Suprapubic skin (tissue), 4 donors: ENCODE results near the gene SCP2D1. TPM values are rescaled to one million over a fixed set of nuclear protein-coding genes. Genes with fewer than 3 reads are reported as not detected.
"Not testable (repeated sequence)": the region's sequence is repeated elsewhere in the genome, so short reads cannot be mapped to it uniquely, and the experiment has no call there.

Experiments used
- DNase-seq, 2 donors: peaks; one replicate each; pipeline ENCODE4 v3.0.0-alpha.2; 2019; ENCODE audit warnings: low spot score in 2 of 2
- H3K27ac ChIP-seq: fragments of 200-600 bp; sonication (generic); one replicate; pipeline ENCODE4 v1.5.1; 2019
- H3K27me3 ChIP-seq: fragments of 200-600 bp; sonication (generic); one replicate; pipeline ENCODE4 v1.5.1; 2019
- H3K36me3 ChIP-seq: fragments of 200-600 bp; sonication (generic); one replicate; pipeline ENCODE4 v1.5.1; 2019
- H3K4me1 ChIP-seq: fragments of 200-600 bp; sonication (generic); one replicate; pipeline ENCODE4 v1.5.1; 2019
- H3K4me3 ChIP-seq: fragments of 200-600 bp; sonication (generic); one replicate; pipeline ENCODE4 v1.5.1; 2019; ENCODE audit warnings: mild to moderate bottlenecking
- H3K9me3 ChIP-seq: fragments of 200-600 bp; sonication (generic); one replicate; pipeline ENCODE4 v1.5.1; 2019
- CTCF ChIP-seq, 2 donors: fragments of 200-600 bp in 1 of 2; fragments of 450-650 bp in 1 of 2; sonication (generic) in 1 of 2; IDR thresholded peaks; one replicate each; pipeline ENCODE4 v1.5.1; 2016 to 2019; ENCODE audit warnings: antibody characterized with exemption in 2 of 2, mild to moderate bottlenecking in 1 of 2, moderate library complexity in 1 of 2
- EP300 ChIP-seq: sonication (generic); formaldehyde crosslinking; IDR thresholded peaks from one replicate; pipeline ENCODE4 v1.6.1; 2017; ENCODE audit warnings: antibody characterized with exemption
- POLR2A ChIP-seq, 2 donors: fragments of 450-650 bp; IDR thresholded peaks; one replicate each; pipeline ENCODE4 v1.6.1; 2017; ENCODE audit warnings: antibody characterized with exemption in 2 of 2, mild to moderate bottlenecking in 2 of 2, moderate library complexity in 2 of 2
- POLR2AphosphoS5 ChIP-seq, 3 donors: sonication (generic); formaldehyde crosslinking; IDR thresholded peaks; one replicate each; pipeline ENCODE4 v1.6.1; 2017; ENCODE audit warnings: antibody characterized with exemption in 3 of 3
- WGBS: methylation state at CpG from one replicate; pipeline ENCODE4 v1.1.5; 2018; 5-methylcytosine and 5-hydroxymethylcytosine counted together
- total RNA-seq, 4 donors: library from RNA; depleted of rRNA; stranded (reverse); fragments of >200 nt; gene quantifications; one replicate each; pipeline ENCODE4 v1.1.0, GENCODE V29; 2016

SCP2D1 gene
- total RNA-seq, 4 donors from 2014 or later: not detected

DNA sequence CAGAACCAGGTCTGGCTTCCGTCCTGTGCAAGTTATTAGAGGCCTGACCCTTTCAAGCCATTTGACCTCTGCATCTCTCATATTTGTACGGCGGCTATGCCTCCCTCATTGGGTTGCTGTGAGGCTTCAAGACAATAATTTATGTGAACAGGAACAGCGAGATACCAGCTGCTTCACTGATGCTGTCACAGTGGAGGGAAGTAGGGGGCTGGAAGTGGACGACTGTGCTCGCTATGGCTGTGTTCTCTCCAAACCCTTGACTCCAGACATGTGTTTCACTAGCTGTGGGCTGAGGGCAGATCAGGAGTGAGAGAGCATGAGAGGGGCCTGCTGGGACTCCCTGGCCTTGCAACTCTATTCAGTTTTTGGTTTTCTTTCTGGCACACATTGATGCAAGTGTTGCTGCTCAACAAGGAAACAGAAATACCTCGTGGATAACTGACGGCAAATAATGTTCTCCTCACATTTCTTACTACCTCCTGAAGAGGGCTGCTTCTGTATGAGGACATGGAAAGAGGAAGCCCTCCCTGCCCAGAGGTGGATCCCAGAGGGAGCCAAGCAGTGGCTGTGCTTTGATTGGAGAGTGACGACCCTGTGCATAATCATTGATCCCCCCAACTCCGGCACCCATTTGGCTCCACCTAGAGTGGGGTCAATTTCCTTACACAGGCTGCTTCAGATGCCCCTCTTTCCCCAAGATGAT lies 34.7 kb upstream of the SCP2D1 start:
- Histone ChIP-seq H3K27ac (no peak overlapping the region), H3K9me3 (no peaks in the 10 kb centered on the region), H3K4me1 (no peaks in the 10 kb centered on the region), H3K4me3 (no peak overlapping the region), H3K27me3 (no peaks in the 10 kb centered on the region), H3K36me3 (no peaks in the 10 kb centered on the region)
- TF ChIP-seq EP300 (no peak), CTCF (IDR thresholded peaks at IDR 0.05) (no peak), POLR2AphosphoS5 (IDR thresholded peaks at IDR 0.05) (no peak), POLR2A (IDR thresholded peaks at IDR 0.05) (no peak)
- WGBS: 65% methylated on average over 10 of the region's 10 CpGs
- DNase-seq: no peak

DNA sequence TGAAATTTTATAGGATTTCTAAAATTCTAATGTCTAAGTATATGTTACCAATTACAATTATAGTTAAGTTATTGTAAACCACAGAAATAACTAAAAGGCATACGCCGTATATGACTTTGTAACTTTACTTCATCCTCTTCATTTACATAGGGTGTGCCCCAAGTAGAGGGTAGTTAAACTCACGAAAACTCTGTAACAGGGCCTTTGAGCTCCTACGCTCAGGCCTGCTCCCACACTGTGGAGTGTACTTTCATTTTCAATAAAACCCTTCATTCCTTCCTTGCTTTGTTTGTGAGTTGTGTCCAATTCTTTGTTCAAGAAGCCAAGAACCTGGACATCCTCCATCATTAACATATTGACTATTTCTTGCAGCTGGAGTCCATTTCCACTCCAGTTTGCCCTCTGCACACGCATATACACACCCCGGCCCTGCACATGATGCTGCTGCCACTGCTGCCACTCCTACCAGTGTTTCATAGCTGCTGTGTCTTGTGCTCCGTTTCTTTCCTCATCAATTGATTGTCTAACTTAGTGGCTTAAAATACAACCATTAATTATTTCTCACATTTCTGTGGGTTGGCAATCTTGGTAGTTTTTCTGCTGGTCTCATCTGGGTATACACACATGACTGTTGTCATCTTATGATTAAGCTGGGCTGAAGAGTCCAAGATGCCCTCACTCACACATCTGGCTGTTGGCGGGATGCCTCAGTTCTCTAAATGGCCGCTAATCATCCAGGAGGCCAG lies 33.0 kb upstream of the SCP2D1 start:
- Histone ChIP-seq H3K4me1 (no peaks in the 10 kb centered on the region), H3K4me3 (no peak overlapping the region), H3K27ac (no peak overlapping the region), H3K27me3 (no peaks in the 10 kb centered on the region), H3K9me3 (no peaks in the 10 kb centered on the region), H3K36me3 (no peaks in the 10 kb centered on the region)
- no peak for TF ChIP-seq POLR2A (IDR thresholded peaks at IDR 0.05)
- TF ChIP-seq EP300: no peak
- TF ChIP-seq CTCF (IDR thresholded peaks at IDR 0.05): no peak
- TF ChIP-seq POLR2AphosphoS5 (IDR thresholded peaks at IDR 0.05): no peak
- DNase-seq: no peak
- 79% methylated on average over 9 of the region's 9 CpGs for whole genome bisulfite sequencing

- no peak for TF ChIP-seq CTCF (IDR thresholded peaks at IDR 0.05)
- TF ChIP-seq POLR2A (IDR thresholded peaks at IDR 0.05): no peak
- TF ChIP-seq POLR2AphosphoS5 (IDR thresholded peaks at IDR 0.05): no peak
- no peak for TF ChIP-seq EP300
- H3K27ac ChIP-seq: no peak overlapping the region
- H3K27me3 ChIP-seq: no peaks in the 10 kb centered on the region
- H3K4me3 ChIP-seq: no peak overlapping the region
- H3K4me1 ChIP-seq: no peaks in the 10 kb centered on the region
- no peak for DNase-seq
- H3K36me3 ChIP-seq: no peaks in the 10 kb centered on the region
- no peaks in the 10 kb centered on the region for H3K9me3 ChIP-seq
- 84% methylated on average over 3 of the region's 3 CpGs for WGBS
These were observed 32.1 kb upstream of the SCP2D1 start for GRCh38 chr20:18781509-18781908.

DNA sequence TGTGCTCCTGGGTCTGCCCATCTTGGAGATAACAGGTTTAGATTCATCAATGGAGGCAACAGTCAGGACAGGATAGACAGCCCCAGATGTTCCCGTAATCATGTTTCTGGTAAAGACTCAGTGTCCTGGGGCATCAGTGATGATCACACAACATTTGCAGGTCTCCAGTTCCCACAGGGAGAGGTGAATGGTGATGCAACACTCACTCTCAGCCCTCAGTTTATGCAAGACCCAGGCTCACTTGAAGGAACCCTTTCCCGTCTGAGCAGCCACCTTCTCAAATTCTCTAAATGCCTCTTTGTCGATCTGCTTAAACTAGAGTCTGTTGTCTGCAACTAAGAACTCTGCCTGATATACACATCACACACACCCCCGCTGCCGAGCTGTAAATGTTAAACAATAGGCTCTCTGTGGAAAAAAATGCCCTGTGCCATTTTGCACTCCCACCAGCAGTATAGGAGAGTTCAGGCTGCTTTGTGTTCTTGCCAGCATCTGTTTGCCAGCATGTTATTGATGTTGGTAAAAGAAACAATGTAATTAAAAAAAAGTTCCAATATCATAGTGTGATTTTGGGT lies 30.1 kb upstream of the SCP2D1 start:
- Histone ChIP-seq H3K27ac (no peak overlapping the region), H3K9me3 (no peaks in the 10 kb centered on the region), H3K27me3 (no peaks in the 10 kb centered on the region), H3K4me1 (no peaks in the 10 kb centered on the region), H3K4me3 (no peak overlapping the region), H3K36me3 (no peaks in the 10 kb centered on the region)
- no peak for DNase-seq
- 72% methylated on average over 5 of the region's 5 CpGs for WGBS
- TF ChIP-seq CTCF (IDR thresholded peaks at IDR 0.05) (no peak), POLR2A (IDR thresholded peaks at IDR 0.05) (no peak), POLR2AphosphoS5 (IDR thresholded peaks at IDR 0.05) (no peak), EP300 (no peak)

DNA sequence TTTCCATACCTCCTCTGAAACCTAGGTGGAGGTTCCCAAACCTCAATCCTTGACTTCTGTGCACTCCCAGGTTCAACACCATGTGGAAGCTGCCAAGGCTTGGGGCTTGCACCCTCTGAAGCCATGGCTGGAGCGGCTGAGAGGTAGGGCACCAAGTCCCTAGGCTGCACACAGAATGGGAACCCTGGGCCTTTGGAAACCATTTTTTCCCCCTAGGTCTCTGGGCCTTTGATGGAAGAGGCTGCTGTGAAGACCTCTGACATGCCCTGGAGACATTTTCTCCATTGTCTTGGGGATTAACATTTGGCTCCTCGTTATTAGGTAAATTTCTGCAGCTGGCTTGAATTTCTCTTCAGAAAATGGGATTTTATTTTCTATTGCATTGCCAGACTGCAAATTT lies 26.5 kb upstream of the SCP2D1 start:
- not testable (repeated sequence) for H3K4me1 ChIP-seq, H3K27ac ChIP-seq, H3K36me3 ChIP-seq, H3K4me3 ChIP-seq, H3K9me3 ChIP-seq, DNase-seq, H3K27me3 ChIP-seq
- 81% methylated on average over 2 of the region's 2 CpGs for WGBS
